Lower lobe of right lung (tissue), 2 donors: ENCODE measurements around the gene NEDD4L. TPM values are rescaled to one million over a fixed set of nuclear protein-coding genes. Genes with fewer than 3 reads are reported as not detected.
A peak's percentile ranks its signal among the peaks of the same experiment; 100 is the strongest.

Experiments
- ATAC-seq, 2 donors: fragments of 200-7000 bp; cut with Tn5 transposase; one replicate each; pipeline ENCODE4 v1.9.1; 2020 to 2022; ENCODE audit warnings: mild to moderate bottlenecking in 2 of 2, moderate library complexity in 2 of 2
- DNase-seq: peaks from one replicate; pipeline ENCODE4 v3.0.0-alpha.2; 2020
- H3K27ac ChIP-seq: fragments of 200-600 bp; one replicate; pipeline ENCODE4 v1.8.0; 2022
- H3K27me3 ChIP-seq: fragments of 200-600 bp; one replicate; pipeline ENCODE4 v1.8.0; 2022; ENCODE audit warnings: low read depth
- H3K36me3 ChIP-seq: fragments of 200-600 bp; one replicate; pipeline ENCODE4 v1.8.0; 2022; ENCODE audit warnings: mild to moderate bottlenecking
- H3K4me1 ChIP-seq: fragments of 200-600 bp; one replicate; pipeline ENCODE4 v1.8.0; 2022
- H3K4me3 ChIP-seq: fragments of 200-600 bp; one replicate; pipeline ENCODE4 v1.8.0; 2022; ENCODE audit warnings: mild to moderate bottlenecking
- H3K9me3 ChIP-seq: fragments of 200-600 bp; one replicate; pipeline ENCODE4 v1.8.0; 2022
- intact Hi-C: fragments of 100-400 bp; cut with DNase I; formaldehyde crosslinking; loops from one replicate; pipeline ENCODE4 v1.11.0; 2022
- total RNA-seq: library from RNA; stranded (reverse); fragmentation: NEBNext Ultra II Directional; extraction: Animal tissue kit (Norgen Biotek cat#: 25700); gene quantifications from one replicate; pipeline ENCODE4 v1.2.1, GENCODE V29; 2021
- TF ChIP-seq, protein P1 (sequence below): fragments of 200-600 bp; IDR thresholded peaks from one replicate; pipeline ENCODE4 v1.8.0; 2022; ENCODE audit warnings: antibody characterized with exemption, mild to moderate bottlenecking
- donor health status: DM: no; HTN: yes; CAD: no; lungs with severe emphysema.

Gene NEDD4L
- total RNA-seq, 1 donor from 2014 or later: 203 TPM

DNA sequence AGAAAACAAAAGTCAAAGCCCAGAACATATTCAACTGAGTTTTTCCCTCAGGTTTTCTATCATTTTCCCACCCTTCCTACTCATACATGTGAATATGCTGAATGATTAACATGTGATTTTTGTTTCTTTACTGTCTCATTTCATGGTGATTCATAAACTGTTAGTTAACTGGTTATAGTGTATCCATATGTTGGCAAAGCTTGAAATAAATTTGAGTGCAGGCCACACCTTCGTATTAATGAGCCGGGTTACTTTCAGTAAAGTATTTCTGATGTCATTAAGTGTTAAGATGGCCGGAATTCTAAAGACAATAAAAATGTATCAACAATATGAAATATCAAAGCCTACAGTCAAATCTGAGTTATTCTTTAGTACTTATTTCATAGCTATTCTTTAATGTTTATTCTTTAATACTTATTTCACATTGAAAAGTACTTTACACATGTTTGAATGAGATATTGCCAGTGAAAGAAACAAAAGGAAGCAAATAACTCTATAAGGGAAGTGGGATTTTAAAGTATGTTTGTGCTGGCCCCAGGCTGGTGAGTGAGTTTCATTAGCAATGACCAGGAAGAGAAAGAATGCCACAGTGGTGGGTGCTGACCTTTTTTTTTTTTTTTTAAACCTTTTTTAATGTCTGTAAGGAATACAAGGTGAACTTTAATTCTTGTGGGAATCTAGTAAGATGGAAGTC lies 178.6 kb downstream of the NEDD4L start:
- no peaks in the 10 kb centered on the region for H3K36me3 ChIP-seq
- TF ChIP-seq, protein P1, sequence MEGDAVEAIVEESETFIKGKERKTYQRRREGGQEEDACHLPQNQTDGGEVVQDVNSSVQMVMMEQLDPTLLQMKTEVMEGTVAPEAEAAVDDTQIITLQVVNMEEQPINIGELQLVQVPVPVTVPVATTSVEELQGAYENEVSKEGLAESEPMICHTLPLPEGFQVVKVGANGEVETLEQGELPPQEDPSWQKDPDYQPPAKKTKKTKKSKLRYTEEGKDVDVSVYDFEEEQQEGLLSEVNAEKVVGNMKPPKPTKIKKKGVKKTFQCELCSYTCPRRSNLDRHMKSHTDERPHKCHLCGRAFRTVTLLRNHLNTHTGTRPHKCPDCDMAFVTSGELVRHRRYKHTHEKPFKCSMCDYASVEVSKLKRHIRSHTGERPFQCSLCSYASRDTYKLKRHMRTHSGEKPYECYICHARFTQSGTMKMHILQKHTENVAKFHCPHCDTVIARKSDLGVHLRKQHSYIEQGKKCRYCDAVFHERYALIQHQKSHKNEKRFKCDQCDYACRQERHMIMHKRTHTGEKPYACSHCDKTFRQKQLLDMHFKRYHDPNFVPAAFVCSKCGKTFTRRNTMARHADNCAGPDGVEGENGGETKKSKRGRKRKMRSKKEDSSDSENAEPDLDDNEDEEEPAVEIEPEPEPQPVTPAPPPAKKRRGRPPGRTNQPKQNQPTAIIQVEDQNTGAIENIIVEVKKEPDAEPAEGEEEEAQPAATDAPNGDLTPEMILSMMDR: no peak
- H3K4me3 ChIP-seq: peak overlapping the region; percentile 49
- peak overlapping the region; percentile 83 for H3K27ac ChIP-seq
- no peaks in the 10 kb centered on the region for H3K9me3 ChIP-seq
- peak in 1 of 2 donors; percentile 34 for ATAC-seq
- no peaks in the 10 kb centered on the region for H3K27me3 ChIP-seq
- intact Hi-C loops: no loop called here
- peaks cover 44% of the 10 kb centered on the region for H3K4me1 ChIP-seq
- DNase-seq: no peak

DNA sequence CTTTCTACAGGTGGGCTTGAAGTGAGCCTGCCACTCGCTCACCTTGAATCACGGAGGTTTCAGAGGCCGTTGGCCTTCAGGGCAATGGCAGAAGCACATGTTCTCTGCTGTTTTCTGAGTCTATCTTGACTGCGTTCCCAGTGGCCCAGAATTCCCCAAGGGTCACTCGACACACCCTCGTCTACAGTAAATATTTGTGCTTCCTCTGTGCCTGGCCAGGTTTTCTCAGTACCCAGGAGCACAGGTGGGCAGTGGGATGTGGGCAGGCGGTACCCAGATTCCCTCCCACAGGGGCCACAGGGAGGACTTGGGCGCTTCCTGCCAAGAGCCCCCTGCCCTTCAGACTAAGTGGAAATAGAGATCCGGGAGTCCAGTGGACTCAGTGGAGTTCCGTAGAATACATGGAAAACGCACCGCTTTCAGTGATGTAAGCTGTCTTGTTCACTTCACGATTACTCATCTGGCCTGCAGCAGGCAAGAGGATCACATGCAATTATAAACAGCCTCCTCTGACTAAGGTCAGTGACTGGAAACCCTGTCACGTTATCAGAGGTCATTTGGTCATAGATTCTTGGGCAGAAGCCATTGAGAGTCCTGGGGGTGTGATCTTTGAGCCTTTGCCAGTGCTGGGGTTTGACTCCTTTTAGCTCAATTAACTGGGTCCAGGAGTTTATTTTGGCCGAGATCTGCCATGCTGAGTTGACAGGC lies 179.8 kb downstream of the NEDD4L start:
- intact Hi-C loops: no loop called here
- H3K9me3 ChIP-seq: no peaks in the 10 kb centered on the region
- DNase-seq: peak; percentile 61
- H3K27ac ChIP-seq: peak overlapping the region; percentile 83
- H3K4me1 ChIP-seq: peaks cover 44% of the 10 kb centered on the region
- TF ChIP-seq, protein P1: no peak
- H3K4me3 ChIP-seq: peak overlapping the region; percentile 49
- H3K27me3 ChIP-seq: no peaks in the 10 kb centered on the region
- peak; percentile 83 for ATAC-seq
- H3K36me3 ChIP-seq: no peaks in the 10 kb centered on the region

DNA sequence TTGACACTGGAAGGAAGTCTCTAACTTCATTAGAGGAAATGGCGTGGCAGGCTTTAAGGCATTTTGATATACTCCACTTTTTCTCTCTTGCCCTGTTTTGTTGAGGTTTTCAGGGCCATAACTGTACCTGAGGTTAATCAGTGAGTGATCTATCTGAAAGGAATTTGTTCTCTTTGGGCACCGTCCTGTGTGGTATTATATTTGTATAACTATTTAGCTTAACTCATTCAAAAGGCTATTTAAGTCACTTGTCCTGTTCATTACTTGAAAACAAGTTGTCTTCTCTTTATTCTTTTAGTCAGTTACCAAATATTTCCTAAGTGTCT lies 180.4 kb downstream of the NEDD4L start:
- intact Hi-C loops: no loop called here
- ATAC-seq (peak; percentile 1 to 43), DNase-seq (no peak)
- Histone ChIP-seq H3K4me3 (peak overlapping the region; percentile 49), H3K27ac (peak overlapping the region; percentile 83), H3K4me1 (peaks cover 44% of the 10 kb centered on the region), H3K27me3 (no peaks in the 10 kb centered on the region), H3K36me3 (no peaks in the 10 kb centered on the region), H3K9me3 (no peaks in the 10 kb centered on the region)
- TF ChIP-seq, protein P1: no peak

DNA sequence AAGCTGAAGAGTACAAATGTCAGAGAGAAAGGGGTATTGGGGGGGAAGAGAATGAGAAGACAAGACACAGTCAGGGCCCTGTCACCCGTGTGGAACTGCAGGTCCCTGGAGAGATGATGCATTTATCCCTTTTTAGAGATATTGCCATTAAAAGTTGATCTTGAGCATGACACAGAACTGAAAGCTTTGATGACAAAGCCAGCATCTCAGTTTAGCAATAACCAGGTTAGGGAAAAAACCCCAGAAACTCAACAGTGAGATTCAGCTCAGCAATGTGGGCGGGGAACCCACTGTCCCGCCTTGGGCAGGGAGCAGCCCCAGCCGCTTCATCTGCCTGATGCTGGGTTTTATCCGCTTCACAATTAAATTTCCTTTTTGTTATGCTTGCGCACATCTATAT lies 181.1 kb downstream of the NEDD4L start:
- peak overlapping the region; percentile 14 for H3K4me3 ChIP-seq
- H3K36me3 ChIP-seq: no peaks in the 10 kb centered on the region
- no peaks in the 10 kb centered on the region for H3K9me3 ChIP-seq
- H3K4me1 ChIP-seq: peaks cover 51% of the 10 kb centered on the region
- TF ChIP-seq, protein P1: no peak
- H3K27ac ChIP-seq: peak overlapping the region; percentile 83
- DNase-seq: no peak
- intact Hi-C loops: no loop called here
- H3K27me3 ChIP-seq: no peaks in the 10 kb centered on the region
- no peak for ATAC-seq

DNA sequence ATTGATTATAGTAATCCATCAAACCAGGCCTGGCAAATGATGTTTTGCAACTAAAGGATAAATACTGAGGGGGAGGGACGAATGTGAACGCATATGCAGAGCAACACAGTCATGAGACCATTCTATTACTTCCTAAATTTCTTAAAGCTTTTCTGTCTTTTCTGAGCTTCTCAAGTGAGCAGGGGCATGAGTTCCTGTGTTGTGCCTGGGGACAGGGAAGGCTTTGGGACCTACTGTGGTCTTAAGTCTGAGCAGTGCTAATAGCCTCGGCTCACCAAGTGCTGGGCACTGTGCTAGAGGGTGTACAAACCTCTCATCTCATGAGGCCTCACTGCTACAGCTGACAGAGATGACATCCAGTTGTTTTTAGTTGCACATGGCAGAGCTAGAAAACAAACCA lies 182.4 kb downstream of the NEDD4L start:
- Histone ChIP-seq H3K27me3 (no peaks in the 10 kb centered on the region), H3K27ac (no peak overlapping the region), H3K36me3 (no peaks in the 10 kb centered on the region), H3K4me1 (peaks cover 62% of the 10 kb centered on the region), H3K9me3 (no peaks in the 10 kb centered on the region), H3K4me3 (no peak overlapping the region)
- intact Hi-C loops: no loop called here
- ATAC-seq: no peak
- TF ChIP-seq, protein P1: no peak
- DNase-seq: no peak
